ENCODE data around the gene CREBBP. TPM values are rescaled to one million over a fixed set of nuclear protein-coding genes. Genes with fewer than 3 reads are reported as not detected.

CREBBP gene
- total and polyA plus RNA-seq, 2 donors (not counting 1 experiment from before 2014, with no cell fraction given), result 6.1 to 22.6 TPM

DNA sequence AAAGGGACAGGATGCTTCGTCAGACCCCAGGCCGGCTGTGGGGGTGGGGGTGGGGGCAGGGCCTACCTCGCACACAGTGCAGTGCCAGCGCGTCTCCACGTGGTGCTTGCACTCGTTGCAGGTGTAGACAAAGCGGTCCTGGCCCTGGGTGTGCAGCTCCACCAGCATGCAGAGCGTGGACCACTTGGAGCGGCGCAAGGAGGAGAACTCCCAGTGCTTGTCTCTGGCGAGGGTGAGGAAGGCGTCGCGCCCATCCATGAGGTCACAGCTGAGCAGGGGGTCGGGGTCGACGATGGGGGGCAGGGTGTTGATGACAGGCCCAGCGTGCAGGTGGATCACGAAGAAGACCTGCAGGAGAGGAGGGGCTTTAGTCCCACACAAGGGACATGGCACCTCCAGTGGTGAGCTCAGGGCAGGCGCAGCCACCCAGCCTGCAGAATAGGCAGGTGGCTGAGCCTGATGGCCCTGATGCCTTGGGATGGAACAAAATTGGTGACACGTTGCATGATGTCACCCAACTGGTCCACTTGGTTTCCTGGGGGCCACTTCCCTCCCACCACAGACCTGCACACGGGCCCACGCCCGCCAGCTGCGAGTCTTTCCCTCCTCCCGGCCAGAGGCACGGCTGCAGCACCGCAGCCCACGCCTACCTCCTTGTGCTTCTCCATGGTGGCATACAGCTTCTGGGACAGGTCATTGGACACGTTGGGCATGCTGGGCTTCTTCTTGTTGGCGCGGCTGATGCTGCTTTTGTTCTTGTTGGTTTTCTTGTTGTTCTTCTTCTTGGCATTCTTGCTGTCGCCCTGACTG is 149.2 kb downstream of the CREBBP start:
- no peak overlapping the region for H3K4me3 ChIP-seq (replicated peaks in 1 of 4; ENCODE audit: control extremely low read depth in 1 of 4, insufficient read depth in 1 of 4, low read depth in 3 of 4, low read length in 4 of 4)
- H3K27ac ChIP-seq (ENCODE audit: insufficient read depth, low read length), result no peak overlapping the region
- no peak overlapping the region for H3K9ac ChIP-seq (ENCODE audit: insufficient read depth, low read length)
- H3K4me2 ChIP-seq (ENCODE audit: extremely low read depth, insufficient read depth, low read length), result no peak overlapping the region
- no peaks in the 10 kb centered on the region for H3K4me1 ChIP-seq (ENCODE audit: control insufficient read depth, extremely low read depth, insufficient read depth, low read length)
- peaks cover 53% of the 10 kb centered on the region for H3K36me3 ChIP-seq (ENCODE audit: control insufficient read depth, insufficient read depth, low read length)
- H3K9me3 ChIP-seq (ENCODE audit: control insufficient read depth, insufficient read depth, low read depth, low read length), result no peaks in the 10 kb centered on the region
- TF ChIP-seq, protein P1, sequence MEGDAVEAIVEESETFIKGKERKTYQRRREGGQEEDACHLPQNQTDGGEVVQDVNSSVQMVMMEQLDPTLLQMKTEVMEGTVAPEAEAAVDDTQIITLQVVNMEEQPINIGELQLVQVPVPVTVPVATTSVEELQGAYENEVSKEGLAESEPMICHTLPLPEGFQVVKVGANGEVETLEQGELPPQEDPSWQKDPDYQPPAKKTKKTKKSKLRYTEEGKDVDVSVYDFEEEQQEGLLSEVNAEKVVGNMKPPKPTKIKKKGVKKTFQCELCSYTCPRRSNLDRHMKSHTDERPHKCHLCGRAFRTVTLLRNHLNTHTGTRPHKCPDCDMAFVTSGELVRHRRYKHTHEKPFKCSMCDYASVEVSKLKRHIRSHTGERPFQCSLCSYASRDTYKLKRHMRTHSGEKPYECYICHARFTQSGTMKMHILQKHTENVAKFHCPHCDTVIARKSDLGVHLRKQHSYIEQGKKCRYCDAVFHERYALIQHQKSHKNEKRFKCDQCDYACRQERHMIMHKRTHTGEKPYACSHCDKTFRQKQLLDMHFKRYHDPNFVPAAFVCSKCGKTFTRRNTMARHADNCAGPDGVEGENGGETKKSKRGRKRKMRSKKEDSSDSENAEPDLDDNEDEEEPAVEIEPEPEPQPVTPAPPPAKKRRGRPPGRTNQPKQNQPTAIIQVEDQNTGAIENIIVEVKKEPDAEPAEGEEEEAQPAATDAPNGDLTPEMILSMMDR (conservative IDR thresholded peaks at IDR 0.05 in 1 of 2, IDR thresholded peaks at IDR 0.05 in 1 of 2; ENCODE audit: low read depth in 1 of 2, low read length in 2 of 2), result no peak
- no peak for TF ChIP-seq EZH2 (IDR thresholded peaks at IDR 0.05; ENCODE audit: low read length, missing control alignments)
- H2AFZ ChIP-seq (ENCODE audit: low read length), result no peak overlapping the region
- DNase-seq (ENCODE audit: low read depth in 2 of 2), result no peak
- peaks cover 2% of the 10 kb centered on the region for H4K20me1 ChIP-seq (ENCODE audit: control insufficient read depth, extremely low read depth, insufficient read depth, low read length)
- H3K79me2 ChIP-seq (ENCODE audit: control insufficient read depth, insufficient read depth, low read length), result no peaks in the 10 kb centered on the region
- no peaks in the 10 kb centered on the region for H3K27me3 ChIP-seq (ENCODE audit: control insufficient read depth, insufficient read depth, low read length)

DNA sequence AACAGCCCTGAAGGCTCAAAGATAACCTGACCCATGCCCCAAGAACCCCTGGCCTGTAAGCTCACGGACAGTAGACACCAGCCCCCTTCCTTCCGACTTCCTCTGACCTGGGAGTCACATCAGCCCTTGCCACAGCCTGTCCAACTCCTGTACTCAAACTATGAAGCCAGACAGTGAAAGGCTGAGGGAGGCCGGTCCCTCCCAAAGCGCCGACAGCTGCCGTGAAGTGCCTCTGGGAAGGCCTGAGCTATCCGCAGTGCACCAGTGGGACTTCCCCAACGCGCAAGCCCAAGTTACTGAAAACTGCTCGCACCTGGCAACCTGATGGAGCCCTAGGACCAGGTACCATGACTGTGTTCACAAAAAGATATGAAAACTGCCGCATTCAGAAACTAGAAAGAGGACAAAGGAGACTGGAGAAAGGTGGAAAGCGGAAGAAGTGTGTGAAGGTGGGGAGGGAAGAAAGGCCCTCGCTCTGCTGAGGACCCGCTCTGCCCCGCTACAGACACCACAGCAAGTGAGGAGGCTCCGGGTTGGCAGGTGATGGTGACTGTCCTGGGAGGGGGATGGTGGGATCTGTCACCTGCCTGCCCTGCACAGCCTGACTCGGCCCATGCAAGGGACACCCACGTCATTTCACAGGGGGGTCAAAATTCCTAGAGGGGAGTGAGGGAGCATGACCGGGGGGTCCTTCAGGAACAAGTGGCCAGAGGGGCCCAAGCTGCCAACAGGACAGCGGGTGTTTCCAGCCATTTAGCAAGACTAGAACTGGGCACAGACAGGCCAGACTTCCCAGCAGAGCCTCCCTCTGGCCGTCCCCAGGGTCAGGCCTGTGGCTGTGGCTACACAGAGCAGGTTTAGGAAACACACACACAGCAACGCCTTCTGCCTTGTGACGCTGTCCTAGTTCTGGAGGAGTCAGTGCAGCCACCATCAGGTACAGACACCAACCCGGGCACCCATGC is 150.1 kb downstream of the CREBBP start:
- H2AFZ ChIP-seq (ENCODE audit: low read length), result no peak overlapping the region
- DNase-seq (ENCODE audit: low read depth in 2 of 2), result no peak
- H3K4me3 ChIP-seq (replicated peaks in 1 of 4; ENCODE audit: control extremely low read depth in 1 of 4, insufficient read depth in 1 of 4, low read depth in 3 of 4, low read length in 4 of 4), result no peak overlapping the region
- H3K9me3 ChIP-seq (ENCODE audit: control insufficient read depth, insufficient read depth, low read depth, low read length), result no peaks in the 10 kb centered on the region
- no peaks in the 10 kb centered on the region for H3K4me1 ChIP-seq (ENCODE audit: control insufficient read depth, extremely low read depth, insufficient read depth, low read length)
- peaks cover 2% of the 10 kb centered on the region for H4K20me1 ChIP-seq (ENCODE audit: control insufficient read depth, extremely low read depth, insufficient read depth, low read length)
- no peak overlapping the region for H3K27ac ChIP-seq (ENCODE audit: insufficient read depth, low read length)
- no peak overlapping the region for H3K9ac ChIP-seq (ENCODE audit: insufficient read depth, low read length)
- TF ChIP-seq, protein P1 (conservative IDR thresholded peaks at IDR 0.05 in 1 of 2, IDR thresholded peaks at IDR 0.05 in 1 of 2; ENCODE audit: low read depth in 1 of 2, low read length in 2 of 2), result no peak
- no peaks in the 10 kb centered on the region for H3K27me3 ChIP-seq (ENCODE audit: control insufficient read depth, insufficient read depth, low read length)
- peaks cover 44% of the 10 kb centered on the region for H3K36me3 ChIP-seq (ENCODE audit: control insufficient read depth, insufficient read depth, low read length)
- no peak overlapping the region for H3K4me2 ChIP-seq (ENCODE audit: extremely low read depth, insufficient read depth, low read length)
- H3K79me2 ChIP-seq (ENCODE audit: control insufficient read depth, insufficient read depth, low read length), result no peaks in the 10 kb centered on the region
